ENCODE measurements around the gene SMS.

GRCh38 chrX:21958187-21958586 lies 17.7 kb downstream of the SMS start:
- TF ChIP-seq POLR2AphosphoS5 (IDR thresholded peaks at IDR 0.05; ENCODE audit: low read depth, low read length) (no peak), CTCF (IDR thresholded peaks at IDR 0.05) (no peak), TCF7L2 (IDR thresholded peaks at IDR 0.05; ENCODE audit: low read depth, low read length) (no peak), REST (IDR thresholded peaks at IDR 0.05; ENCODE audit: insufficient read depth in 1 of 2, low read depth in 2 of 2, low read length in 1 of 2) (no peak), SIN3A (IDR thresholded peaks at IDR 0.05; ENCODE audit: borderline replicate concordance, insufficient read depth, low read depth, low read length) (no peak)
